Heart left ventricle (tissue), 16 donors: ENCODE data around the gene EIF3I. TPM values are rescaled to one million over a fixed set of nuclear protein-coding genes. Genes with fewer than 3 reads are reported as not detected.

Experiments
- ATAC-seq, 4 donors: fragments of 200-7000 bp; cut with Tn5 transposase; one replicate each; pipeline ENCODE4 v1.9.1; 2020 to 2022; ENCODE audit warnings: moderate library complexity in 4 of 4, mild to moderate bottlenecking in 3 of 4, moderate number of reproducible peaks in 1 of 4
- DNase-seq, 5 donors: peaks; one replicate each; pipeline ENCODE4 v3.0.0-alpha.2; 2020
- H3K27ac ChIP-seq, 12 donors: fragments of 200-600 bp; sonication (generic) in 4 of 12; one replicate each; pipeline versions ENCODE4 v1.5.0 to v1.8.0; 2016 to 2022; ENCODE audit warnings: mild to moderate bottlenecking in 2 of 12
- H3K27me3 ChIP-seq, 9 donors: fragments of 200-600 bp; sonication (generic) in 2 of 9; one replicate each; pipeline versions ENCODE4 v1.5.1 to v1.8.0; 2016 to 2022; ENCODE audit warnings: mild to moderate bottlenecking in 3 of 9
- H3K36me3 ChIP-seq, 9 donors: fragments of 200-600 bp; sonication (generic) in 2 of 9; one replicate each; pipeline versions ENCODE4 v1.5.0 to v1.8.0; 2018 to 2022; ENCODE audit warnings: mild to moderate bottlenecking in 2 of 9
- H3K4me1 ChIP-seq, 12 donors: fragments of 200-600 bp; sonication (generic) in 4 of 12; one replicate each; pipeline versions ENCODE4 v1.5.0 to v1.8.0; 2016 to 2022; ENCODE audit warnings: mild to moderate bottlenecking in 3 of 12
- H3K4me3 ChIP-seq, 12 donors: fragments of 200-600 bp; sonication (generic) in 4 of 12; one replicate each; pipeline versions ENCODE4 v1.5.0 to v1.8.0; 2017 to 2022; ENCODE audit warnings: mild to moderate bottlenecking in 9 of 12, moderate library complexity in 4 of 12
- H3K9me3 ChIP-seq, 12 donors: fragments of 200-600 bp; sonication (generic) in 4 of 12; one replicate each; pipeline versions ENCODE4 v1.5.0 to v1.8.0; 2016 to 2022; ENCODE audit warnings: mild to moderate bottlenecking in 1 of 12
- CTCF ChIP-seq, 12 donors: fragments of 200-600 bp; sonication (generic) in 4 of 12; IDR thresholded peaks; one replicate each; pipeline versions ENCODE4 v1.5.0 to v1.8.0; 2018 to 2022; ENCODE audit warnings: antibody characterized with exemption in 12 of 12, mild to moderate bottlenecking in 5 of 12
- POLR2A ChIP-seq, 2 donors: fragments of 450-650 bp; IDR thresholded peaks; one replicate each; pipeline ENCODE4 v1.6.1; 2017; ENCODE audit warnings: antibody characterized with exemption in 2 of 2, mild to moderate bottlenecking in 2 of 2, moderate library complexity in 2 of 2
- WGBS, 4 donors: extraction: QIAGEN DNeasy Blood & Tissue Kit in 2 of 4; methylation state at CpG; one replicate each; pipeline versions ENCODE4 v1.1.5 to v1.1.7; 2013 to 2018; 5-methylcytosine and 5-hydroxymethylcytosine counted together
- intact Hi-C, 10 donors: fragments of 100-400 bp; cut with DNase I; formaldehyde crosslinking; loops; one replicate each; pipeline versions ENCODE4 v1.11.1 to v1.14.2; 2022
- polyA plus RNA-seq, 2 donors: library from polyadenylated mRNA; stranded (reverse); fragments of 200-250 nt; gene quantifications; one replicate each; pipeline ENCODE4 v1.2.3, GENCODE V29; 2013
- total RNA-seq, 9 donors: library from RNA; depleted of rRNA in 2 of 9; stranded (reverse); fragments of >200 nt in 2 of 9; fragmentation: NEBNext Ultra II Directional in 3 of 9; extraction: Animal tissue kit (Norgen Biotek cat#: 25700) in 3 of 9; gene quantifications; one replicate each; pipeline versions ENCODE4 v1.1.0 to v1.2.4, GENCODE V29; 2016 to 2023
- donor health status: ischemic (EF 13 %, LVEDD 7.1; RV severe dilation, severe dysfunction).
- donor health status: healthy with polysubstance abuse.
- donor health status: DM: no; HTN: yes; CAD: no.
- donor health status: DM: no; HTN: no; CAD: no.
- donor health status: ischemic (EF 25% LVEDD 6.9; RV normal size, moderate dysfunction).
- donor health status: ischemic (EF 25% LVEDD 5.7; RV mildly dilated, moderate dysfunction).
- donor health status: healthy.
- donor health status: DM: yes; HTN: yes; CAD: no.
- donor health status: ischemic (EF 35%, LVEDD 5.7; RV mildly dilated, moderate dysfunction).
- donor health status: nonischemic (EF 11% LVEDD 7.7; RV severe dilation, severe dysfunction).
- donor health status: DM: yes; HTN: yes; CAD: no.
- donor health status: PGD.
- donor health status: ischemic (EF 29% LVEDD 5.4; RV normal size, mild dysfunction).
- donor health status: nonischemic (EF 23%, LVEDD 6.1; RV moderate dilation, normal function).

EIF3I gene
- total and polyA plus RNA-seq, 11 donors, result 94.8 to 388 (median 122) TPM

GRCh38 chr1:32186077-32186476, 36.1 kb upstream of the EIF3I start:
- Histone ChIP-seq H3K36me3 (peaks cover 0 to 99% (median 95%) of the 10 kb centered on the region in 9 donors), H3K27ac (no peak overlapping the region), H3K9me3 (no peaks in the 10 kb centered on the region), H3K4me1 (peaks cover 4 to 51% (median 31%) of the 10 kb centered on the region in 12 donors), H3K4me3 (no peak overlapping the region), H3K27me3 (no peaks in the 10 kb centered on the region)
- DNase-seq, result no peak
- intact Hi-C loops, result no loop called here
- 84 to 97% (median 93%) methylated on average over 2 of the region's 2 CpGs for WGBS, 4 donors
- TF ChIP-seq CTCF (IDR thresholded peaks at IDR 0.05), result no peak
- no peak for TF ChIP-seq POLR2A (IDR thresholded peaks at IDR 0.05)
- ATAC-seq, result no peak

GRCh38 chr1:32186491-32186890, 35.7 kb upstream of the EIF3I start:
- H3K4me3 ChIP-seq, result no peak overlapping the region
- H3K27me3 ChIP-seq, result no peaks in the 10 kb centered on the region
- peaks cover 2 to 47% (median 26%) of the 10 kb centered on the region in 12 donors for H3K4me1 ChIP-seq
- 83 to 92% (median 87%) methylated on average over 2 of the region's 2 CpGs for WGBS, 4 donors
- no peak overlapping the region for H3K27ac ChIP-seq
- DNase-seq, result no peak
- no peaks in the 10 kb centered on the region for H3K9me3 ChIP-seq
- no peak for TF ChIP-seq CTCF (IDR thresholded peaks at IDR 0.05)
- no peak for TF ChIP-seq POLR2A (IDR thresholded peaks at IDR 0.05)
- H3K36me3 ChIP-seq, result peaks cover 0 to 99% (median 95%) of the 10 kb centered on the region in 9 donors
- intact Hi-C loops, result no loop called here
- no peak for ATAC-seq

- DNase-seq (no peak), ATAC-seq (peak in 1 of 4 donors; percentile 20)
- WGBS, 4 donors, result 95 to 100% (median 97%) methylated on average over 9 of the region's 9 CpGs
- H3K4me1 ChIP-seq, result peaks cover 0 to 33% (median 13%) of the 10 kb centered on the region in 12 donors
- no peaks in the 10 kb centered on the region for H3K27me3 ChIP-seq
- no peak overlapping the region for H3K27ac ChIP-seq
- no peaks in the 10 kb centered on the region for H3K9me3 ChIP-seq
- intact Hi-C loops, result no loop called here
- H3K36me3 ChIP-seq, result peaks cover 0 to 99% (median 95%) of the 10 kb centered on the region in 9 donors
- no peak overlapping the region for H3K4me3 ChIP-seq
- TF ChIP-seq CTCF (IDR thresholded peaks at IDR 0.05), result no peak
- no peak for TF ChIP-seq POLR2A (IDR thresholded peaks at IDR 0.05)
These were observed 34.4 kb upstream of the EIF3I start for GRCh38 chr1:32187850-32188249.

GRCh38 chr1:32192220-32192948, 29.8 kb upstream of the EIF3I start:
- Histone ChIP-seq H3K27ac (no peak overlapping the region), H3K27me3 (no peaks in the 10 kb centered on the region), H3K4me3 (no peak overlapping the region), H3K9me3 (no peaks in the 10 kb centered on the region), H3K4me1 (peaks cover 0 to 17% (median 0%) of the 10 kb centered on the region in 12 donors), H3K36me3 (peaks cover 2 to 100% (median 99%) of the 10 kb centered on the region in 9 donors)
- no peak for ATAC-seq
- TF ChIP-seq CTCF (IDR thresholded peaks at IDR 0.05), result no peak
- TF ChIP-seq POLR2A (IDR thresholded peaks at IDR 0.05), result no peak
- no peak for DNase-seq
- WGBS, 4 donors, result 78 to 95% (median 89%) methylated on average over 8 of the region's 8 CpGs
- intact Hi-C loops, result no loop called here
